Measurements from ENCODE around the gene CFAP53. TPM values are rescaled to one million over a fixed set of nuclear protein-coding genes. Genes with fewer than 3 reads are reported as not detected.

Gene CFAP53
- polyA plus RNA-seq, 2 of the 4 experiments (the other 2 are of a cell fraction): 0.54 to 0.66 TPM

DNA sequence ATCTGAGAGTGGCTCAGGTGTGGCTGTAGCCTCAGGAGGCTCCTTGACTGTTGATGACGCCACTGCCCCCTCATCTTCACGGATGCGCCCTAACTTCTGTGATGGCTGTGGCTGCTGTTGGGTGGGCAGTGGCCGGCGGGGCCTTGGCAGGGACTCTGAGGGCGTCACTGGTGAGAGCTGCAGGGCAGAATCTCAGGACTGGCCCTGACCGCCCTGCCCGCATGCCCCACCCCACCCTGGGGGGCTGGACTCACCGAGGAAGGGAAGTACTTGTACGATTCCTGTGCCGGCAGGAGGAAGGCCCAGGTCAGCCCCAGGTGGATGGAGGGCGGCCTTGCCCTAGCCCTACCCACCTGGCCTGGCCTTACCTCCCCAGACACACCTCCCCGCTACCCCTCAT is 18.8 kb upstream of the CFAP53 start:
- DNase-seq (ENCODE audit: low read depth in 1 of 2, low spot score in 1 of 2) (no peak), ATAC-seq (no peak), FAIRE-seq (no peak)
- 96% methylated on average over 9 of the region's 13 CpGs for WGBS (ENCODE audit: missing lambda C conversion rate)
- H3K4me1 ChIP-seq: peaks cover 14% of the 10 kb centered on the region
- TF ChIP-seq RAD21 (conservative IDR thresholded peaks at IDR 0.05 in 1 of 2, IDR thresholded peaks at IDR 0.05 in 1 of 2) (no peak), HOXB5 (CRISPR knock-in tag; IDR thresholded peaks at IDR 0.05) (no peak), POLR2AphosphoS2 (conservative IDR thresholded peaks at IDR 0.05; ENCODE audit: low read length) (no peak), CHD4 (IDR thresholded peaks at IDR 0.05; ENCODE audit: borderline replicate concordance) (no peak), BHLHE40 (IDR thresholded peaks at IDR 0.05; ENCODE audit: low read depth, low read length) (no peak), NR3C1 (IDR thresholded peaks at IDR 0.05) (no peak), CBX8 (IDR thresholded peaks at IDR 0.05) (no peak), KDM5A (IDR thresholded peaks at IDR 0.05) (no peak), CHD2 (IDR thresholded peaks at IDR 0.05; ENCODE audit: low read length, partially characterized antibody) (no peak), MYC (IDR thresholded peaks at IDR 0.05; ENCODE audit: borderline replicate concordance, low read length) (no peak)
- TF ChIP-seq, protein P1, sequence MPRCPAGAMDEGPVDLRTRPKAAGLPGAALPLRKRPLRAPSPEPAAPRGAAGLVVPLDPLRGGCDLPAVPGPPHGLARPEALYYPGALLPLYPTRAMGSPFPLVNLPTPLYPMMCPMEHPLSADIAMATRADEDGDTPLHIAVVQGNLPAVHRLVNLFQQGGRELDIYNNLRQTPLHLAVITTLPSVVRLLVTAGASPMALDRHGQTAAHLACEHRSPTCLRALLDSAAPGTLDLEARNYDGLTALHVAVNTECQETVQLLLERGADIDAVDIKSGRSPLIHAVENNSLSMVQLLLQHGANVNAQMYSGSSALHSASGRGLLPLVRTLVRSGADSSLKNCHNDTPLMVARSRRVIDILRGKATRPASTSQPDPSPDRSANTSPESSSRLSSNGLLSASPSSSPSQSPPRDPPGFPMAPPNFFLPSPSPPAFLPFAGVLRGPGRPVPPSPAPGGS (IDR thresholded peaks at IDR 0.05): no peak
- TF ChIP-seq, protein P2, sequence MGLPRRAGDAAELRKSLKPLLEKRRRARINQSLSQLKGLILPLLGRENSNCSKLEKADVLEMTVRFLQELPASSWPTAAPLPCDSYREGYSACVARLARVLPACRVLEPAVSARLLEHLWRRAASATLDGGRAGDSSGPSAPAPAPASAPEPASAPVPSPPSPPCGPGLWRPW (IDR thresholded peaks at IDR 0.05): no peak
- ChIA-PET CTCF (no interaction called here), POLR2A (no interaction called here)
- no peak overlapping the region for H3K4me2 ChIP-seq
- no peak overlapping the region for H3K27ac ChIP-seq
- no peaks in the 10 kb centered on the region for H3K9me3 ChIP-seq
- no peak overlapping the region for H3K4me3 ChIP-seq

DNA sequence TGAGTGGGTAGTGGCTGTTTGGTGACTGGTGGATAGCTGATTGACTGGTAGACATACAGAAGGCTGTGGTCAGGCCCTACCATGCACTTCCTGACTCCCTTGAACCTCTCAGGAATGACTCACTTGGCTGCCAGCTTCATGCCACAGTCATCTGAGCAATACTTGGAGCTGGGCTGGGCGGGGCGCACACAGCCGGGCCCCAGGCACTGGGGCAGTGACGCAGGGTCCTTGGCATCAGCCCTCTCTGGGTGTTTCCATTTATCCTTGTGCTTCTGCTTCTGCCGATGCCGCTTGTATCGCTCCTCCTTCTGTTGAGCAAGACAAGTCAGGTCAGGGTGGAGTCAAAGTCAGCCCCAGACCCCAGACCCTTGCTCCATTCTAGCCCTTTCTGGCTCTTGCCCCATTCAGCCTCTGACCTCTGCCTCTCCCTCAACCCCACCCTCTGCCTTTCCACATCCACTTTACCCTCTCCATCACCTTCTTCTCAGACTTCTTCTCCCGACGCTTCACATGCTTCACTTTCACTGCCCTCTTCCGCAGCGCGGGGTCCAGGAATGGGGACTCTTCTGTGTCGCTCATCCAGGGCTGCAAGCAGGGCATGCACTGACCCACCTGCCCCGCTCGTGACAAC is 18.1 kb upstream of the CFAP53 start:
- whole genome bisulfite sequencing (ENCODE audit: missing lambda C conversion rate): 87% methylated on average over 15 of the region's 15 CpGs
- no peak overlapping the region for H3K27ac ChIP-seq
- FAIRE-seq: no peak

More for the DNA sequence above, 18.1 kb upstream of the CFAP53 start:
- no peak for DNase-seq (ENCODE audit: low read depth in 1 of 2, low spot score in 1 of 2)
- TF ChIP-seq FOSL2 (IDR thresholded peaks at IDR 0.05) (no peak), FOSL2 (CRISPR knock-in tag; IDR thresholded peaks at IDR 0.05) (no peak), RAD21 (conservative IDR thresholded peaks at IDR 0.05 in 1 of 2, IDR thresholded peaks at IDR 0.05 in 1 of 2) (no peak), ZFP36 (IDR thresholded peaks at IDR 0.05; ENCODE audit: borderline replicate concordance, partially characterized antibody) (no peak), ZSCAN20 (CRISPR knock-in tag; IDR thresholded peaks at IDR 0.05) (no peak), SMC3 (IDR thresholded peaks at IDR 0.05) (no peak)
- TF ChIP-seq, protein P3, sequence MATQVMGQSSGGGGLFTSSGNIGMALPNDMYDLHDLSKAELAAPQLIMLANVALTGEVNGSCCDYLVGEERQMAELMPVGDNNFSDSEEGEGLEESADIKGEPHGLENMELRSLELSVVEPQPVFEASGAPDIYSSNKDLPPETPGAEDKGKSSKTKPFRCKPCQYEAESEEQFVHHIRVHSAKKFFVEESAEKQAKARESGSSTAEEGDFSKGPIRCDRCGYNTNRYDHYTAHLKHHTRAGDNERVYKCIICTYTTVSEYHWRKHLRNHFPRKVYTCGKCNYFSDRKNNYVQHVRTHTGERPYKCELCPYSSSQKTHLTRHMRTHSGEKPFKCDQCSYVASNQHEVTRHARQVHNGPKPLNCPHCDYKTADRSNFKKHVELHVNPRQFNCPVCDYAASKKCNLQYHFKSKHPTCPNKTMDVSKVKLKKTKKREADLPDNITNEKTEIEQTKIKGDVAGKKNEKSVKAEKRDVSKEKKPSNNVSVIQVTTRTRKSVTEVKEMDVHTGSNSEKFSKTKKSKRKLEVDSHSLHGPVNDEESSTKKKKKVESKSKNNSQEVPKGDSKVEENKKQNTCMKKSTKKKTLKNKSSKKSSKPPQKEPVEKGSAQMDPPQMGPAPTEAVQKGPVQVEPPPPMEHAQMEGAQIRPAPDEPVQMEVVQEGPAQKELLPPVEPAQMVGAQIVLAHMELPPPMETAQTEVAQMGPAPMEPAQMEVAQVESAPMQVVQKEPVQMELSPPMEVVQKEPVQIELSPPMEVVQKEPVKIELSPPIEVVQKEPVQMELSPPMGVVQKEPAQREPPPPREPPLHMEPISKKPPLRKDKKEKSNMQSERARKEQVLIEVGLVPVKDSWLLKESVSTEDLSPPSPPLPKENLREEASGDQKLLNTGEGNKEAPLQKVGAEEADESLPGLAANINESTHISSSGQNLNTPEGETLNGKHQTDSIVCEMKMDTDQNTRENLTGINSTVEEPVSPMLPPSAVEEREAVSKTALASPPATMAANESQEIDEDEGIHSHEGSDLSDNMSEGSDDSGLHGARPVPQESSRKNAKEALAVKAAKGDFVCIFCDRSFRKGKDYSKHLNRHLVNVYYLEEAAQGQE (IDR thresholded peaks at IDR 0.05): no peak
- TF ChIP-seq, protein P4, sequence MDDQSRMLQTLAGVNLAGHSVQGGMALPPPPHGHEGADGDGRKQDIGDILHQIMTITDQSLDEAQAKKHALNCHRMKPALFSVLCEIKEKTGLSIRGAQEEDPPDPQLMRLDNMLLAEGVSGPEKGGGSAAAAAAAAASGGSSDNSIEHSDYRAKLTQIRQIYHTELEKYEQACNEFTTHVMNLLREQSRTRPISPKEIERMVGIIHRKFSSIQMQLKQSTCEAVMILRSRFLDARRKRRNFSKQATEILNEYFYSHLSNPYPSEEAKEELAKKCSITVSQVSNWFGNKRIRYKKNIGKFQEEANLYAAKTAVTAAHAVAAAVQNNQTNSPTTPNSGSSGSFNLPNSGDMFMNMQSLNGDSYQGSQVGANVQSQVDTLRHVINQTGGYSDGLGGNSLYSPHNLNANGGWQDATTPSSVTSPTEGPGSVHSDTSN (IDR thresholded peaks at IDR 0.05): no peak
- ATAC-seq: no peak
- Histone ChIP-seq H3K4me1 (peaks cover 21% of the 10 kb centered on the region), H3K9me3 (no peaks in the 10 kb centered on the region), H3K4me3 (no peak overlapping the region), H3K4me2 (no peak overlapping the region)
- CTCF ChIA-PET: interaction anchor here (1.1 to 1.3 kb wide), 2 partner anchors 15 to 72 kb away, joined by 3 to 5 read pairs; no protein-coding TSS in a partner anchor
- POLR2A ChIA-PET: no interaction called here
